GM13976 (cell line): ENCODE results near the gene HMGXB3.

Experiments
- DNase-seq: peaks from one replicate; pipeline ENCODE4 v3.0.0; 2012; ENCODE audit warnings: low spot score
- in situ Hi-C: fragments of 300-500 bp; cut with MboI; formaldehyde crosslinking; loops from one replicate; pipeline ENCODE4 v1.12.0; 2022; ENCODE audit warnings: low sequenced_read_pairs, mixed read lengths, inconsistent platforms; ENCODE audit not compliant: unreplicated experiment
- TF ChIP-seq, protein P1 (sequence below): IDR thresholded peaks from 2 replicates; pipeline ENCODE4 v1.5.1; 2012; ENCODE audit warnings: borderline replicate concordance, mild to moderate bottlenecking; ENCODE audit not compliant: insufficient read depth; ENCODE audit errors: extremely low read depth, missing control alignments, control extremely low read depth

Gene HMGXB3

DNA sequence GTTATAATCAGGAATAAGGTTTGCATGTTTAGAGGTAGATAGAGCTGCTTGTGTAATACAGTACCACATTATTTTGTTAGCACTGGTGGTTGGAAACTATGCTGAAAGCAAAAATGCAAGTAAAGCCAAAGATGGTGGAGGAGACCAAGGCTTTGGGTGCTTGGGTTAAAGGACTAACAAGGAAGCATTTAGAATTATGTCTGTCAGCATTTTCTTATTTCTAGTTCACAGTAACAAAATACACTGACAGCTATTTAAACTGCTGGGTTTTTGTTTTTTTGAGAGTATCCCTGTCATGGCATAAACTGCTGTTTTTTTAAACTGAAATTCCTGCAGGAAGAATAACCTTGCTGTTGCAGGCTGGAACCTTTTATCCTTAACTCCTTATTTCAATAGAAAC is 6.5 kb downstream of the HMGXB3 start:
- in situ Hi-C loops = no loop called here

DNA sequence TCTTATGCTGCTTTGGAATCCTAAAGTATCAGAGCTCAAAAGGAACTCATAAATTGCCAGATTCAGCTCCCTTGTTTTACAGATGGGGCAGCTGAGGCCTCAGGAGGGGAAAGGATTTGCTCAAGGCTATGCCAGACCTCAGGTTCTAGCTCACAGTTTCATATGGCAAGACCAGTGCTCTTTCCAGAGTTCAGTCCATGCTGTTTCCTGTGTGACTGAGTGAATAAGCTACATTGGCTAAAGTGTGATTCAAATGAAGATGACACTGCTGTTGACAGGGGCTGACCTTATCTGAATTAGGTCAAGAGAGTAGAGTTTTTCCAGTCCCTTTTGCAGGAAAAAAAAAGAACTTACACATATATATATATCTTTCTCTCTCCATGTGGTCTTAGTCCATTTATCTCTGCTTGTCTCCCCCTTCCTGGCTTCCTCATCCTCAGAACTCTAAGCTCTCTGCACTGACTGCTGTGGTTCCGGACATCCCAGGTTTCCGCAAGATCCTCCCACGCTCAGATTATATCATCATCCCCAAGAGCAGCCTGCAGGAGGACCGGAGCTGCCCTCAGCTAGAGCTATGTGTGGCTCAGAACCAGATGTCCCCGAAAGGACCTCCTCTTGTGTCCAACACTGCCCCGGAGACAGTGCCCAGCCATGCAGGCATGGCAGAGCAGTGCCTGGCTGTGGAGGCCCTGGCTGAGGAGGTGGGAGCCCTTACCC is 9.3 kb downstream of the HMGXB3 start:
- TF ChIP-seq, protein P1, sequence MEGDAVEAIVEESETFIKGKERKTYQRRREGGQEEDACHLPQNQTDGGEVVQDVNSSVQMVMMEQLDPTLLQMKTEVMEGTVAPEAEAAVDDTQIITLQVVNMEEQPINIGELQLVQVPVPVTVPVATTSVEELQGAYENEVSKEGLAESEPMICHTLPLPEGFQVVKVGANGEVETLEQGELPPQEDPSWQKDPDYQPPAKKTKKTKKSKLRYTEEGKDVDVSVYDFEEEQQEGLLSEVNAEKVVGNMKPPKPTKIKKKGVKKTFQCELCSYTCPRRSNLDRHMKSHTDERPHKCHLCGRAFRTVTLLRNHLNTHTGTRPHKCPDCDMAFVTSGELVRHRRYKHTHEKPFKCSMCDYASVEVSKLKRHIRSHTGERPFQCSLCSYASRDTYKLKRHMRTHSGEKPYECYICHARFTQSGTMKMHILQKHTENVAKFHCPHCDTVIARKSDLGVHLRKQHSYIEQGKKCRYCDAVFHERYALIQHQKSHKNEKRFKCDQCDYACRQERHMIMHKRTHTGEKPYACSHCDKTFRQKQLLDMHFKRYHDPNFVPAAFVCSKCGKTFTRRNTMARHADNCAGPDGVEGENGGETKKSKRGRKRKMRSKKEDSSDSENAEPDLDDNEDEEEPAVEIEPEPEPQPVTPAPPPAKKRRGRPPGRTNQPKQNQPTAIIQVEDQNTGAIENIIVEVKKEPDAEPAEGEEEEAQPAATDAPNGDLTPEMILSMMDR = no peak
- DNase-seq = no peak

More for the DNA sequence above, 6.5 kb downstream of the HMGXB3 start:
- no peak for DNase-seq
- TF ChIP-seq, protein P1 = no peak

DNA sequence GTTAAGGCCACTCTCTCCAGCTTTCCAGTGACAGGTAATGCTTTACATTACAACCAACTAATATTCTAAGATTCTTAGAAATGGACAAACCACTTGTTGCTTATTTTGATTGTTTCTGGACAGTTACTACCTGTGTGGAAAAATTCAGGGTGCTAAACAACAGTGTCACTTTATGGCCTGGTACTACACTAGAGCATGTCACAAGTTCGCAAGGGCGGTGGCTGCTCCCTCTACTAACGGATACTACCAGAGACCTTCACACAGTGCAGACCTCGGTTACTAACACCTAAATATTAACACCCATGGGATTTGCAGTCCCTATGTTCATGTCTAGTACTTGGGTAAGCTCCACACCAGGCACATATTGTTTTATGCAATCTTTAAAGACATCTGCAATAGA is 13.4 kb downstream of the HMGXB3 start:
- in situ Hi-C loops = no loop called here
- TF ChIP-seq, protein P1 = no peak
- no peak for DNase-seq

More for the DNA sequence above, 9.3 kb downstream of the HMGXB3 start:
- in situ Hi-C loops = no loop called here

DNA sequence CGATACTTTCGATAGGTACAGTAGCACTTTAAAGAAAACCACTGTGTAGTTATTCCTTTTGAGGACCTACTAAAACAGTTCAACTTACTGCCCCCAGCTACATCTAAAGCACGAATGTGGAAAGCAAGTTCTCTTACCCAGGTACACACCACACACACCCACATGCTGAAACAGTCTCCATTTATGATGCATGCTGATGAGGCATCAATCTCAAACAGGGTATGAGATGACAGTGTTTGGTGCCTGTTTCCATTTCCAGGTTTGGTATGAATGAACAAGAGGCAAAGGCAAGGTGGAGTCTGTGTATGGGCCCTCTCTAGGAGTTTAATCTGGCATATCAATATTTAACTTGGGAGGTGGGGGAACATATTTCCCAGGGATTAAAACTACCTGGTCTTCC is 13.9 kb downstream of the HMGXB3 start:
- in situ Hi-C loops = no loop called here
- DNase-seq = no peak
- TF ChIP-seq, protein P1 = no peak

DNA sequence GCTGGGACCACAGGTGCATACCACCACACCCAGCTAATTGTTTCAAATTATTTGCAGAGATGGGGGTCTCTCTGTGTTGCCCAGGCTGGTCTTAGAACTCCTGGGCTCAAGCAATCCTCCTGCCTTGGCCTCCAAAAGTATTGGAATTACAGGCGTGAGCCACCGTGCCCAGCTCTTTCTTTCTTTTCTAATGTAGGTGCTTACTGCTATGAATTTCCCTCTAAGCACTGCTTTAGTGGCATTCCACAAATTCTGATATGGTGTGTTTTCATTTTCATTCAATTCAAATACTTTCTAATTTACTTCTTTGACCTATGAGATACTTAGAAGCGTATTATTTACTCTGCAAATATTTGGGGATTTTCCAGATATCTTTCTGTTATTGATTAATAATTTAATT is 14.9 kb downstream of the HMGXB3 start:
- in situ Hi-C loops = no loop called here
- TF ChIP-seq, protein P1 = no peak

DNA sequence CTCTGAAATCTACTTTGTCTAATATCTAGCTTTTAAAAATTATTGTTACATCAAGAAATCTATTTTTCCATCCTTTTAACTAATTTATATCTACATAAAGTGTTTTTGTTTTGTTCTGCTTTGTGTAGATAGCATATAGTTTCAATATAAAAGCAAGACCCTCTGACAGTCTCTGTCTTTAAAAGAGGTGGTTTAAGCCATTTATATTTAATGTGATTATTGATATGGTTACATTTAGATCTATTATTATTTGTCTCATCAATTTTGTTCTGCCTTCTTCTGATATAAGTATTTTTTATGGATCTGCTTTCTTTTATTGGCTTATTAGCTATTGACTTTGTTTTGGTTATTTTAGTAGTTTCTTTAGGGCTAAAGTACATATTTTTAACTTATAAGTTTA is 16.0 kb downstream of the HMGXB3 start:
- no peak for DNase-seq
- TF ChIP-seq, protein P1 = no peak
- in situ Hi-C loops = no loop called here

More for the DNA sequence above, 14.9 kb downstream of the HMGXB3 start:
- no peak for DNase-seq
